CD14-positive monocyte (primary cell): Measurements from ENCODE around the gene ADAT1. TPM values are rescaled to one million over a fixed set of nuclear protein-coding genes. Genes with fewer than 3 reads are reported as not detected.

ENCODE experiments used
- DNase-seq, 3 donors: peaks; one replicate each; pipeline ENCODE4 v3.0.0-alpha.2; 2011 to 2022
- H2AFZ ChIP-seq: 2 replicates; pipeline ENCODE4 v1.6.0; 2012; ENCODE audit warnings: mild to moderate bottlenecking, low read depth, low read length, inconsistent platforms; ENCODE audit not compliant: insufficient read depth, poor library complexity, severe bottlenecking
- H3K27ac ChIP-seq, 2 donors: 1 replicate in 1 of 2; 2 replicates in 1 of 2; pipeline ENCODE4 v1.5.1; 2012 to 2013; ENCODE audit warnings: low read length in 2 of 2, control low read depth in 1 of 2, inconsistent platforms in 1 of 2, low read depth in 1 of 2, mild to moderate bottlenecking in 1 of 2
- H3K27me3 ChIP-seq, 2 donors: one replicate each; pipeline versions ENCODE4 v1.6.0 to v1.6.1; 2011 to 2013; ENCODE audit warnings: low read length in 2 of 2; ENCODE audit not compliant: control insufficient read depth in 2 of 2, insufficient read depth in 2 of 2
- H3K36me3 ChIP-seq, 2 donors: replicated peaks in 1 of 2; 1 replicate in 1 of 2; 2 replicates in 1 of 2; pipeline versions ENCODE4 v1.5.1 to v1.6.1; 2012 to 2013; ENCODE audit warnings: low read length in 2 of 2, control low read depth in 1 of 2, inconsistent platforms in 1 of 2, mild to moderate bottlenecking in 1 of 2; ENCODE audit not compliant: insufficient read depth in 2 of 2, control insufficient read depth in 1 of 2
- H3K4me1 ChIP-seq, 2 donors: 1 replicate in 1 of 2; 2 replicates in 1 of 2; pipeline versions ENCODE4 v1.5.1 to v1.6.1; 2012 to 2013; ENCODE audit warnings: low read length in 2 of 2, control low read depth in 1 of 2, inconsistent platforms in 1 of 2, mild to moderate bottlenecking in 1 of 2, moderate library complexity in 1 of 2; ENCODE audit not compliant: insufficient read depth in 2 of 2, control insufficient read depth in 1 of 2
- H3K4me2 ChIP-seq: replicated peaks from 2 replicates; pipeline ENCODE3; 2012; ENCODE audit warnings: low read length, moderate library complexity, mild to moderate bottlenecking; ENCODE audit not compliant: poor library complexity, severe bottlenecking; ENCODE audit errors: extremely low read depth
- H3K4me3 ChIP-seq, 3 experiments: fragments of 200-600 bp in 1 of 3; sonication (generic) in 1 of 3; replicated peaks in 1 of 3; 1 replicate in 2 of 3; 2 replicates in 1 of 3; pipeline ENCODE4 v1.5.1; 2011 to 2013; ENCODE audit warnings: low read length in 3 of 3, mild to moderate bottlenecking in 3 of 3, control low read depth in 2 of 3, low read depth in 2 of 3, inconsistent platforms in 1 of 3, moderate library complexity in 1 of 3
- H3K79me2 ChIP-seq: 2 replicates; pipeline ENCODE4 v1.6.0; 2012; ENCODE audit warnings: mild to moderate bottlenecking, control low read depth, inconsistent platforms, low read length, moderate library complexity; ENCODE audit not compliant: insufficient read depth
- H3K9ac ChIP-seq: 2 replicates; pipeline ENCODE4 v1.6.0; 2017; ENCODE audit warnings: low read length, mild to moderate bottlenecking; ENCODE audit not compliant: insufficient read depth, poor library complexity, severe bottlenecking
- H3K9me3 ChIP-seq, 2 donors: replicated peaks in 1 of 2; 1 replicate in 1 of 2; 2 replicates in 1 of 2; pipeline versions ENCODE4 v1.5.1 to v1.6.1; 2012 to 2013; ENCODE audit warnings: low read length in 2 of 2, control low read depth in 1 of 2; ENCODE audit not compliant: control insufficient read depth in 1 of 2, insufficient read depth in 1 of 2
- H4K20me1 ChIP-seq: 2 replicates; pipeline ENCODE4 v1.6.0; 2012; ENCODE audit warnings: mild to moderate bottlenecking, low read length, control low read depth, moderate library complexity; ENCODE audit not compliant: insufficient read depth
- H3K27ac Mint-ChIP-seq, 7 donors: one replicate each; pipeline ENCODE4 v1.8.0; 2020; ENCODE audit warnings: mild to moderate bottlenecking in 7 of 7, mixed read lengths in 7 of 7, moderate library complexity in 6 of 7, inconsistent platforms in 2 of 7
- H3K27me3 Mint-ChIP-seq, 3 donors: one replicate each; pipeline ENCODE4 v1.8.0; 2021 to 2022; ENCODE audit warnings: low read depth in 3 of 3, mild to moderate bottlenecking in 3 of 3, mixed read lengths in 3 of 3, moderate library complexity in 3 of 3, inconsistent platforms in 1 of 3
- H3K36me3 Mint-ChIP-seq, 2 donors: one replicate each; pipeline ENCODE4 v1.8.0; 2020; ENCODE audit warnings: mixed read lengths in 2 of 2, inconsistent platforms in 1 of 2, mild to moderate bottlenecking in 1 of 2
- H3K4me1 Mint-ChIP-seq: one replicate; pipeline ENCODE4 v1.8.0; 2020; ENCODE audit warnings: mild to moderate bottlenecking, mixed read lengths
- H3K4me3 Mint-ChIP-seq, 2 donors: one replicate each; pipeline ENCODE4 v1.8.0; 2020; ENCODE audit warnings: mild to moderate bottlenecking in 2 of 2, mixed read lengths in 2 of 2, moderate library complexity in 1 of 2
- H3K9me3 Mint-ChIP-seq, 7 donors: one replicate each; pipeline ENCODE4 v1.8.0; 2020 to 2022; ENCODE audit warnings: mixed read lengths in 7 of 7, mild to moderate bottlenecking in 6 of 7, moderate library complexity in 6 of 7, inconsistent platforms in 2 of 7
- CTCF ChIP-seq: fragments of 200-600 bp; IDR thresholded peaks from one replicate; pipeline ENCODE4 v1.8.0; 2022; ENCODE audit warnings: antibody characterized with exemption, mild to moderate bottlenecking
- WGBS: methylation state at CpG from one replicate; pipeline ENCODE4 v1.1.5; 2013; ENCODE audit warnings: missing lambda C conversion rate; ENCODE audit not compliant: insufficient coverage; 5-methylcytosine and 5-hydroxymethylcytosine counted together
- intact Hi-C, 2 donors: fragments of 100-400 bp; cut with micrococcal nuclease; formaldehyde crosslinking; loops; one replicate each; pipeline versions ENCODE4 v1.15.0 to v1.15.1; 2023
- polyA plus RNA-seq, 3 donors: library from polyadenylated mRNA; depleted of rRNA in 1 of 3; unstranded in 2 of 3; stranded (reverse) in 1 of 3; fragments of 300-500 nt in 2 of 3; fragments of >200 nt in 1 of 3; fragmentation: Illumina TruSeq in 2 of 3; gene quantifications; 1 replicate in 2 of 3; 2 replicates in 1 of 3; pipeline ENCODE4 v1.2.3, GENCODE V29; 2012 to 2021

ADAT1 gene
- polyA plus RNA-seq, 3 donors: 16.8 to 18.9 (median 17.8) TPM

GRCh38 chr16:75628351-75628750 lies 5.3 kb upstream of the ADAT1 start:
- Histone ChIP-seq H3K4me2 (no peak overlapping the region), H3K4me3 (no peak overlapping the region), H3K4me1 (peaks cover 0 to 4% of the 10 kb centered on the region in 2 donors), H3K9me3 (no peaks in the 10 kb centered on the region), H3K27ac (no peak overlapping the region), H4K20me1 (no peaks in the 10 kb centered on the region), H3K9ac (no peak overlapping the region), H3K79me2 (no peaks in the 10 kb centered on the region), H2AFZ (no peak overlapping the region), H3K36me3 (peaks cover 67 to 82% of the 10 kb centered on the region in 2 donors), H3K27me3 (no peaks in the 10 kb centered on the region)
- Mint-ChIP-seq H3K27ac (peak overlapping the region in 3 of 7 donors; percentile 20 to 70 (median 65)), H3K9me3 (no peaks in the 10 kb centered on the region), H3K36me3 (peaks cover 75 to 78% of the 10 kb centered on the region in 2 donors), H3K27me3 (no peaks in the 10 kb centered on the region), H3K4me1 (peaks cover 7% of the 10 kb centered on the region), H3K4me3 (no peak overlapping the region)
- intact Hi-C loops: loop anchor here (10.0 kb wide), 2 partner anchors 164 to 194 kb away; partner anchors contain the start of genes TMEM170A (in 2 of the 2) and CFDP1 (in 1 of the 2)
- no peak for TF ChIP-seq CTCF
- 73% methylated on average over 3 of the region's 4 CpGs for WGBS
- no peak for DNase-seq

- Histone ChIP-seq H3K9ac (no peak overlapping the region), H3K9me3 (no peaks in the 10 kb centered on the region), H3K4me1 (peaks cover under 1 to 4% of the 10 kb centered on the region in 2 donors), H3K27ac (no peak overlapping the region), H3K27me3 (no peaks in the 10 kb centered on the region), H4K20me1 (no peaks in the 10 kb centered on the region), H3K4me2 (no peak overlapping the region), H3K79me2 (peaks cover 2% of the 10 kb centered on the region), H2AFZ (no peak overlapping the region), H3K36me3 (peaks cover 62 to 77% of the 10 kb centered on the region in 2 donors), H3K4me3 (no peak overlapping the region)
- Mint-ChIP-seq H3K4me1 (peaks cover 7% of the 10 kb centered on the region), H3K27ac (peak overlapping the region in 2 of 7 donors; percentile 20 to 65), H3K9me3 (no peaks in the 10 kb centered on the region), H3K4me3 (no peak overlapping the region), H3K27me3 (no peaks in the 10 kb centered on the region), H3K36me3 (peaks cover 70 to 73% of the 10 kb centered on the region in 2 donors)
- DNase-seq: no peak
- no CpG with 5 or more reads among the region's 3 CpGs for WGBS
- intact Hi-C loops: loop anchor here (10.0 kb wide), 2 partner anchors 163 to 193 kb away; partner anchors contain the start of genes TMEM170A (in 2 of the 2) and CFDP1 (in 1 of the 2)
- TF ChIP-seq CTCF: no peak
These were observed 4.8 kb upstream of the ADAT1 start for GRCh38 chr16:75627851-75628250.
